ENCODE measurements around the gene PLEKHH3.

Gene PLEKHH3

GRCh38 chr17:42682722-42683403 is 6.1 kb upstream of the PLEKHH3 start:
- Histone ChIP-seq H3K4me1 (ENCODE audit: control insufficient read depth in 1 of 2, insufficient read depth in 2 of 2, low read length in 2 of 2) (peaks cover 22% of the 10 kb centered on the region in 2 experiments), H3K4me2 (ENCODE audit: low read length) (peak overlapping the region; percentile 56), H4K91ac (ENCODE audit: low read depth, low read length) (no peak overlapping the region), H3K36me3 (ENCODE audit: control insufficient read depth in 1 of 2, insufficient read depth in 2 of 2, low read length in 2 of 2) (no peaks in the 10 kb centered on the region), H2AFZ (ENCODE audit: insufficient read depth, low read length, poor library complexity) (no peak overlapping the region), H3K18ac (ENCODE audit: low read length) (no peak overlapping the region), H3K27ac (ENCODE audit: low read depth, low read length) (no peak overlapping the region), H2BK5ac (ENCODE audit: low read depth, low read length, poor library complexity) (no peak overlapping the region), H4K12ac (ENCODE audit: low read depth, low read length) (no peak overlapping the region), H4K8ac (ENCODE audit: low read depth, low read length) (no peak overlapping the region), H3K27me3 (ENCODE audit: insufficient read depth, low read length) (peaks cover 29% of the 10 kb centered on the region), H3K79me1 (ENCODE audit: low read length) (peaks cover 19% of the 10 kb centered on the region), H3K9ac (ENCODE audit: low read length) (no peak overlapping the region), H3K4me3 (ENCODE audit: low read depth, low read length) (peak overlapping the region; percentile 3), H3K23ac (ENCODE audit: low read length) (no peak overlapping the region), H3K14ac (ENCODE audit: low read length) (no peak overlapping the region), H3K4ac (ENCODE audit: low read depth, low read length) (no peak overlapping the region), H2AK5ac (ENCODE audit: low read length) (no peak overlapping the region), H3K79me2 (ENCODE audit: control insufficient read depth, insufficient read depth, low read length, poor library complexity) (peaks cover 6% of the 10 kb centered on the region), H2BK12ac (ENCODE audit: low read length) (no peak overlapping the region), H2BK120ac (ENCODE audit: insufficient read depth, low read length, poor library complexity) (no peak overlapping the region), H3K9me3 (ENCODE audit: insufficient read depth, low read depth, low read length) (peaks cover 3% of the 10 kb centered on the region)
- DNase-seq = no peak
- no CpG with 5 or more reads among the region's 34 CpGs for WGBS (ENCODE audit: extremely low coverage, insufficient coverage, insufficient read length)

DNA sequence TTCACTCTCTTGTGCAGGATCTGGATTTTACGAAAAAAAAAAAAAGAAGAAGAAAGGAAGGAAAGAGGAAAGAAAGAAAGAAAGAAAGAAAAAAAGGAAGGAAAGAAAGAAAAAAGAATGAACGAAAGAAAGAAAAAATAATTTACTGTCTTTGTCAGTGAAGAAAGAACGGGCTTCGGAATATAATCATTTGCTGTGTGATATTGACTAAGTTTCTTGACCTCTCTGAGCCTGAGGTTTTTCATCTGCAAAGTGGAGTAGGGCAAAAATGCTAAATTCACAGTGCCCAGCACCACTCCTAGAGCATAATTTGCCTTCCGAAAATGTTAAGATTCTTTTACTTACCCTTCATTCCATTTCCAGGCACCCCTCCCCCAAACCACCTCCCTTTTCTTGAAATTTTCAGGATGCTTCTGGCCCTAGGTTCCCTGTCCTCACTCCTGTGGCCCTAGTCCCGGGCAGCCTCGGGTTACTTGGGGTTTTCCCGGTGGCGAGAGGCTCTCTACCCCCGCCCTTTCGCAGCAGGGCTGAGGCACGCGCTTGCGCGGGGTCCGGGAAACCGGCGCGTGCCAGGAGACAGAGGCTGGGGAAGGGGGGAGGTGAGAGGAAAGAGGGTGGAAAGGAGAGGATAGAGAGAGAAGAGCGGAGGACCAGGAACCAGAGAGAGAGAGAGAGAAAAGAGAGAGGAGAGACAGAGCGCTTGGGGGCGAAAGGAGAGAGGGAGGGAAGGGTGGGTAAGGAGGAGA is 5.4 kb upstream of the PLEKHH3 start, which contains the start of gene CNTNAP1:
Gene CNTNAP1 (plus strand): TSS at position 556 of the 746 bp plus-strand sequence. CDS start 299 bp downstream, outside the sequence.
- Histone ChIP-seq H4K12ac (ENCODE audit: low read depth, low read length) (no peak within 1 kb of the TSS), H2AK5ac (ENCODE audit: low read length) (no peak within 1 kb of the TSS), H3K9me3 (ENCODE audit: insufficient read depth, low read depth, low read length) (peaks cover 3% of the 10 kb centered on the region), H3K14ac (ENCODE audit: low read length) (no peak within 1 kb of the TSS), H3K4ac (ENCODE audit: low read depth, low read length) (no peak within 1 kb of the TSS), H3K79me2 (ENCODE audit: control insufficient read depth, insufficient read depth, low read length, poor library complexity) (peaks cover 6% of the 10 kb centered on the region), H3K27me3 (ENCODE audit: insufficient read depth, low read length) (peaks cover 29% of the 10 kb centered on the region), H3K9ac (ENCODE audit: low read length) (no peak within 1 kb of the TSS), H3K36me3 (ENCODE audit: control insufficient read depth in 1 of 2, insufficient read depth in 2 of 2, low read length in 2 of 2) (no peaks in the 10 kb centered on the region), H3K79me1 (ENCODE audit: low read length) (peaks cover 25% of the 10 kb centered on the region), H2BK5ac (ENCODE audit: low read depth, low read length, poor library complexity) (no peak within 1 kb of the TSS), H3K27ac (ENCODE audit: low read depth, low read length) (no peak within 1 kb of the TSS), H3K4me3 (ENCODE audit: low read depth, low read length) (peak within 1 kb of the TSS; percentile 3), H4K8ac (ENCODE audit: low read depth, low read length) (peak within 1 kb of the TSS; percentile 9), H2BK120ac (ENCODE audit: insufficient read depth, low read length, poor library complexity) (no peak within 1 kb of the TSS), H4K91ac (ENCODE audit: low read depth, low read length) (no peak within 1 kb of the TSS), H3K4me1 (ENCODE audit: control insufficient read depth in 1 of 2, insufficient read depth in 2 of 2, low read length in 2 of 2) (peaks cover 27 to 29% of the 10 kb centered on the region in 2 experiments), H2BK12ac (ENCODE audit: low read length) (no peak within 1 kb of the TSS), H3K23ac (ENCODE audit: low read length) (no peak within 1 kb of the TSS), H3K4me2 (ENCODE audit: low read length) (peak within 1 kb of the TSS; percentile 56), H3K18ac (ENCODE audit: low read length) (no peak within 1 kb of the TSS), H2AFZ (ENCODE audit: insufficient read depth, low read length, poor library complexity) (no peak within 1 kb of the TSS)
- WGBS (ENCODE audit: extremely low coverage, insufficient coverage, insufficient read length) = 86% methylated on average over 1 of the region's 22 CpGs
- DNase-seq = peak in 1 of 2 donors; percentile 28

- H2BK12ac ChIP-seq (ENCODE audit: low read length) = peak overlapping the region; percentile 67
- peak overlapping the region; percentile 8 for H3K4ac ChIP-seq (ENCODE audit: low read depth, low read length)
- no peak overlapping the region for H4K12ac ChIP-seq (ENCODE audit: low read depth, low read length)
- no peak overlapping the region for H3K18ac ChIP-seq (ENCODE audit: low read length)
- peaks cover 3% of the 10 kb centered on the region for H3K9me3 ChIP-seq (ENCODE audit: insufficient read depth, low read depth, low read length)
- DNase-seq = no peak
- no peak overlapping the region for H3K23ac ChIP-seq (ENCODE audit: low read length)
- peak overlapping the region; percentile 100 for H4K8ac ChIP-seq (ENCODE audit: low read depth, low read length)
- H3K27ac ChIP-seq (ENCODE audit: low read depth, low read length) = no peak overlapping the region
- H3K14ac ChIP-seq (ENCODE audit: low read length) = peak overlapping the region; percentile 33
- no peaks in the 10 kb centered on the region for H3K36me3 ChIP-seq (ENCODE audit: control insufficient read depth in 1 of 2, insufficient read depth in 2 of 2, low read length in 2 of 2)
- peaks cover 9% of the 10 kb centered on the region for H3K79me2 ChIP-seq (ENCODE audit: control insufficient read depth, insufficient read depth, low read length, poor library complexity)
- H2AK5ac ChIP-seq (ENCODE audit: low read length) = peak overlapping the region; percentile 20
- peaks cover 32% of the 10 kb centered on the region for H3K79me1 ChIP-seq (ENCODE audit: low read length)
- H4K91ac ChIP-seq (ENCODE audit: low read depth, low read length) = no peak overlapping the region
- no peak overlapping the region for H2BK5ac ChIP-seq (ENCODE audit: low read depth, low read length, poor library complexity)
- H2AFZ ChIP-seq (ENCODE audit: insufficient read depth, low read length, poor library complexity) = peak overlapping the region; percentile 96
- H3K4me2 ChIP-seq (ENCODE audit: low read length) = peak overlapping the region; percentile 94
- H2BK120ac ChIP-seq (ENCODE audit: insufficient read depth, low read length, poor library complexity) = peak overlapping the region; percentile 5
- H3K4me3 ChIP-seq (ENCODE audit: low read depth, low read length) = peak overlapping the region; percentile 5
- H3K9ac ChIP-seq (ENCODE audit: low read length) = no peak overlapping the region
- H3K4me1 ChIP-seq (ENCODE audit: control insufficient read depth in 1 of 2, insufficient read depth in 2 of 2, low read length in 2 of 2) = peaks cover 32 to 34% of the 10 kb centered on the region in 2 experiments
- WGBS (ENCODE audit: extremely low coverage, insufficient coverage, insufficient read length) = no CpG with 5 or more reads among the region's 20 CpGs
- H3K27me3 ChIP-seq (ENCODE audit: insufficient read depth, low read length) = peaks cover 33% of the 10 kb centered on the region
Measured at GRCh38 chr17:42680331-42680808, 3.6 kb upstream of the PLEKHH3 start.

DNA sequence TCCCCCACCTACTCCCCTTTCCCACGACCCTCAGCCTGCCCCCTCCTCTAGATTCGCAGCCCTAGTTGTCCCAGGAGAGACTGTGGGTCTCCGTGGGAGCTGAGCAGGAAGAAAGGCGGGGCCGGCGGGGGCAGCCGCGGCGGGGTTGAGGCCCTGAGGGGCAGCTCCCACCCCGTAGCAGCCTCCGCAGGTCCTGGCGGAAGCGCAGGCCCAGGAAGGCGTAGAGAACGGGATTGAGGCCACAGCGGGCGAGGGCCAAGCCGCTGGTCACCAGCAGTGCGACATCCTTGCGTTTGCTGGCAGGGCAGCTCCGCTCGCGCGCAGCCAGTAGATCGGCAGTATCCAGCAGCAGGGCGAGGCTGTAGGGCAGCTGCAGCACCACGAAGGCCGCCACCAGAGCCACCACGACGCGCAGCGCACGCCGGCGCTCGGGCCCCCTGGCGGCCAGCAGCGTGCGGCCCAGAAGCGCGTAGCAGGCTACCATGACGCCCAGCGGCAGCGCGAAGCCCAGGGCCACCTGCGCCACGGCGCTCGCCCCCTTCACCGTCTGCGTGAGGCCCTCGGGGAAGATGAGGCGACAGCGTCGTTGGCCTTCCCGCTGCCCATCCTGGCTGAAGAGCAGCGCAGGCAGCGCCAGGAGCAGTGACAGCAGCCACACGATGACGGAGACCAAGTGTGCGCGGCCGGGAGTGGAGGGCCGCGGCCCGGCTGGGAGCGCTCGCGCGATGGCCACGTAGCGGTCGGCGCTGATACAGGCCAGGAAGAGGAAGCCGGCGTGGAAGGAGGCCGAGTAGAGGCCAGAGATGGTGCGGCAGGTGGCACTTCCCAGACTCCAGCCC is 2.9 kb upstream of the PLEKHH3 start:
- Histone ChIP-seq H3K9me3 (ENCODE audit: insufficient read depth, low read depth, low read length) (peaks cover 3% of the 10 kb centered on the region), H3K4me3 (ENCODE audit: low read depth, low read length) (peak overlapping the region; percentile 62), H3K14ac (ENCODE audit: low read length) (peak overlapping the region; percentile 97), H4K91ac (ENCODE audit: low read depth, low read length) (peak overlapping the region; percentile 94), H3K79me1 (ENCODE audit: low read length) (peaks cover 32% of the 10 kb centered on the region), H3K23ac (ENCODE audit: low read length) (no peak overlapping the region), H3K4ac (ENCODE audit: low read depth, low read length) (peak overlapping the region; percentile 88), H4K12ac (ENCODE audit: low read depth, low read length) (peak overlapping the region; percentile 95), H3K4me2 (ENCODE audit: low read length) (peak overlapping the region; percentile 94), H3K4me1 (ENCODE audit: control insufficient read depth in 1 of 2, insufficient read depth in 2 of 2, low read length in 2 of 2) (peaks cover 37 to 40% of the 10 kb centered on the region in 2 experiments), H3K9ac (ENCODE audit: low read length) (peak overlapping the region; percentile 75), H4K8ac (ENCODE audit: low read depth, low read length) (peak overlapping the region; percentile 100), H2BK12ac (ENCODE audit: low read length) (peak overlapping the region; percentile 78), H3K79me2 (ENCODE audit: control insufficient read depth, insufficient read depth, low read length, poor library complexity) (peaks cover 9% of the 10 kb centered on the region), H3K36me3 (ENCODE audit: control insufficient read depth in 1 of 2, insufficient read depth in 2 of 2, low read length in 2 of 2) (no peaks in the 10 kb centered on the region), H2AK5ac (ENCODE audit: low read length) (peak overlapping the region; percentile 29), H3K27me3 (ENCODE audit: insufficient read depth, low read length) (peaks cover 33% of the 10 kb centered on the region), H2BK120ac (ENCODE audit: insufficient read depth, low read length, poor library complexity) (peak overlapping the region; percentile 98), H3K27ac (ENCODE audit: low read depth, low read length) (peak overlapping the region; percentile 89), H2BK5ac (ENCODE audit: low read depth, low read length, poor library complexity) (peak overlapping the region; percentile 84), H3K18ac (ENCODE audit: low read length) (peak overlapping the region; percentile 98), H2AFZ (ENCODE audit: insufficient read depth, low read length, poor library complexity) (peak overlapping the region; percentile 96)
- no CpG with 5 or more reads among the region's 78 CpGs for WGBS (ENCODE audit: extremely low coverage, insufficient coverage, insufficient read length)
- peak; percentile 88 to 94 for DNase-seq

All from trophoblast cell (in vitro differentiated cells and primary cell).